ENCODE data around the gene MS4A7.

DNA sequence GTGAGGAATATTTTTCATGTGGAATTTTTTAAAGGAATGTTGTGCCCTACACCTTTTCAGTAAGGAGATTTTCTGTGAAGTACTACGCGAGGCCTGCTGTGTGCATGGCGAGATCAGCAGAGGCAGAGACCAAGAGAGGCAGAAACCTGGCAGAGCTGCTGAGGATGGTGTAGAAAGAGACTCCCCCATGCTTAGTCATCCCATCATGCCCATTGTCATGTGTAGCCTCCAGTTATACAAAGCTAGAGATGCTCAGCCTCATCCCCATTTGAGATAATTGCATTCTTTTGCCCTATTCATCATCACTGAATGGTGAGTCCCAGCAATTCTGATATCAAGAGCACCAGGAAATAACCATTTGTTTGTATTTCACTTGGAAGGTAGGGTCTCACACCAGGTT is 3.0 kb upstream of the MS4A7 start:
- TF ChIP-seq CBX3 (IDR thresholded peaks at IDR 0.05; ENCODE audit: low read depth) (no peak), ZNF274 (IDR thresholded peaks at IDR 0.05; ENCODE audit: low read depth, low read length) (no peak), SIN3A (IDR thresholded peaks at IDR 0.05; ENCODE audit: low read depth) (no peak), EZH2 (IDR thresholded peaks at IDR 0.05) (no peak), POLR2A (IDR thresholded peaks at IDR 0.05; ENCODE audit: borderline replicate concordance, extremely low read depth, insufficient read depth, insufficient read length) (no peak)
- TF ChIP-seq, protein P1, sequence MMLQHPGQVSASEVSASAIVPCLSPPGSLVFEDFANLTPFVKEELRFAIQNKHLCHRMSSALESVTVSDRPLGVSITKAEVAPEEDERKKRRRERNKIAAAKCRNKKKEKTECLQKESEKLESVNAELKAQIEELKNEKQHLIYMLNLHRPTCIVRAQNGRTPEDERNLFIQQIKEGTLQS (IDR thresholded peaks at IDR 0.05), result no peak
- TF ChIP-seq, protein P2, sequence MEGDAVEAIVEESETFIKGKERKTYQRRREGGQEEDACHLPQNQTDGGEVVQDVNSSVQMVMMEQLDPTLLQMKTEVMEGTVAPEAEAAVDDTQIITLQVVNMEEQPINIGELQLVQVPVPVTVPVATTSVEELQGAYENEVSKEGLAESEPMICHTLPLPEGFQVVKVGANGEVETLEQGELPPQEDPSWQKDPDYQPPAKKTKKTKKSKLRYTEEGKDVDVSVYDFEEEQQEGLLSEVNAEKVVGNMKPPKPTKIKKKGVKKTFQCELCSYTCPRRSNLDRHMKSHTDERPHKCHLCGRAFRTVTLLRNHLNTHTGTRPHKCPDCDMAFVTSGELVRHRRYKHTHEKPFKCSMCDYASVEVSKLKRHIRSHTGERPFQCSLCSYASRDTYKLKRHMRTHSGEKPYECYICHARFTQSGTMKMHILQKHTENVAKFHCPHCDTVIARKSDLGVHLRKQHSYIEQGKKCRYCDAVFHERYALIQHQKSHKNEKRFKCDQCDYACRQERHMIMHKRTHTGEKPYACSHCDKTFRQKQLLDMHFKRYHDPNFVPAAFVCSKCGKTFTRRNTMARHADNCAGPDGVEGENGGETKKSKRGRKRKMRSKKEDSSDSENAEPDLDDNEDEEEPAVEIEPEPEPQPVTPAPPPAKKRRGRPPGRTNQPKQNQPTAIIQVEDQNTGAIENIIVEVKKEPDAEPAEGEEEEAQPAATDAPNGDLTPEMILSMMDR (IDR thresholded peaks at IDR 0.05 in 2 of 3, conservative IDR thresholded peaks at IDR 0.05 in 1 of 3; ENCODE audit: borderline replicate concordance in 1 of 3, insufficient read depth in 1 of 3, low read depth in 2 of 3, low read length in 2 of 3), result no peak

Data from HCT116 (cell line).